ENCODE results near the gene TRANK1. TPM values are rescaled to one million over a fixed set of nuclear protein-coding genes. Genes with fewer than 3 reads are reported as not detected.
"Not testable (repeated sequence)": the region's sequence is repeated elsewhere in the genome, so short reads cannot be mapped to it uniquely, and the experiment has no call there.

The TRANK1 gene
- total RNA-seq, 1 donor from 2014 or later: 22.1 TPM

DNA sequence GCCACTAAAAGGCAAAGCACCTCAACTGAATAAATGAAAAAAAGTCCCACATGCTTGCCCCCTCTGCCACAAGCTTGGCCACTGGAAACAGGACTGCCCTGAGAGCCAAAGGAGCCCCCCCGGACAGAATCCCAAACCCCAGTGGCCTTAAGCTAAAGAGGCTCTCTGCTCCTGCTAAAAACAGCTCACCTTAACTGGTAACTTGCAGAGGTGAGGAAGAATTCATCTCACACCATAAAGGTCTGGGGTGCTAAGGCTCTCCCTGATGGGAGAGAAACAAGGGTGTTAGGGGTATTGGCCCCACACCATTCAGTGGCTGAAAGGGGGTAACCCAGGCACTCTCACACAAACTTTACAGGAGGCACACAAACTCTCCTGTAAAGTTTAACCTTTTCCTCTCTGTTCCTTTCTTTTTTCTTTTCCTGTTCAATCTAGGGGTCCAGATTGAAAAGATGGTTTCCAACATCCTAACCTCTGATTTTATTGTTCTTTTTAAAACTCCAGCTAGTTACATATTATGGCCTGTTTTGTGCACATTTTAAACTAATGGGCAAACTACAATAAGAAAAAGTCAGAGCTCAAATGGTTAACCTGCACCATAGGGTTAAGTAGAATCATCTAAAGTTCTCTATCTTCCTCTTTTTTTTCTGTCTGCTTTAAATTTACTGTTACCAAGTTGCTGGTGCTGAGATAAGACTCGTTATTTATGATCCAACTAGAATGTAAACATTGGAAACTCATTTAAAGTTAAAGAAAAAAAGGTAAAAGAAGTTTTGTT is 19.9 kb downstream of the TRANK1 start:
- ATAC-seq (no peak), DNase-seq (ENCODE audit: low spot score) (no peak)
- intact Hi-C loops (cut with DNase I): no loop called here

DNA sequence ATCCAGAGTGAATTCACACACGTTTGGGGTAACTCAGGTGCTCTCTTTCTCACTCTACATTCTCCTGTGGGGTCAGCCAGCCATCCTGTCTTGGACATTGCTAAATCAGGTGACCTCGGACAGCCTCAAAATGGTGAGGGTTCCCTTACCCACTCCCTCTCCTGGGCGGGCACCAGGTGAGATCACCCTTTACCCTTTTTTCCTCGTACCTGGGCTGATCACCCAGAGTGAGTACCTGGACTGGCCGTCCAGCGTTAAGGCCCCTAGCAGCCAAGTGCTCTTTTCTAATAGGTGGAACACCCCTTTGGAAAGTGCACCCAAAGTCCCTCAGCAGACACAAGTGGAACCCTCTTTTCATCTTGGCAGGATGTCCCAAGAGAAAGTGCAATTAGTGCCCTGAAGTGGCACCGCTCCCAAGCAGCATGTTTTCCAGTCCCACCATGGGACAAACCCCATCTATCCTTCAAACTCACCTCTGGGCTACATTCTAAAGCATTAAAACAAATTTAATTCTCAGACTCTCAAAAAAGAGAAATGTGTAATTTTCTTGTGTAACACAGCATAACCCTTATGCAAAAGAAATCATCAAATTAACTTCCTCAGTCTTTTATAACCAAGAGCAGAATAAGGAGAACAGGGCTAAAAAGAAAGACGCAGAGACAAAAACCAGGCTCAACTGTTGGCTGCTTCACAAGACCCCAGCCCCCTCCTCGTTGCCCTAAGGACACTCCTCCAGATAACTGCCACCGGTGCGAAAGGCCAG is 20.7 kb downstream of the TRANK1 start:
- DNase-seq (ENCODE audit: low spot score) (no peak), ATAC-seq (no peak)
- intact Hi-C loops (cut with DNase I): no loop called here

DNA sequence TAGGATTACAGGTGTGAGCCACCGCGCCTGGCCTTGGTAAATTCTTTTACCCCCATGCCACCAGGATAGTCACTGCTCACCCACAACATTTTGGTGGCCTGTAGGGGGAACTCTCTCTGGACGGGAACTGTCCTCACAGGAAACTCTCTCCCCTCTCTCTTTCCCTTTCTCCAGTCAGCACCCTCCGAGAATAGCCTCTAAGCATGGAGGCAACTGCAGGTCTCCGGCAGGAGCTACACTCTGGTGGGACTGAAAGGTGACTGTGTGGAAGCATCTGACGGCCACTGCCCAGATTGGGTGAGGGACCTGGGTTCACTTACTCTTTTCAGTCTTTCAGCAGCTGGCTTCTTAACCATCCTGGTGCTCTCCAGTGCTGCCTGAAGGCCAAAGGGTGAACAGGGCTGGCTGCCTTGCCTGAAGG is 21.3 kb downstream of the TRANK1 start:
- intact Hi-C loops (cut with DNase I): no loop called here
- DNase-seq (ENCODE audit: low spot score) (no peak), ATAC-seq (no peak)

DNA sequence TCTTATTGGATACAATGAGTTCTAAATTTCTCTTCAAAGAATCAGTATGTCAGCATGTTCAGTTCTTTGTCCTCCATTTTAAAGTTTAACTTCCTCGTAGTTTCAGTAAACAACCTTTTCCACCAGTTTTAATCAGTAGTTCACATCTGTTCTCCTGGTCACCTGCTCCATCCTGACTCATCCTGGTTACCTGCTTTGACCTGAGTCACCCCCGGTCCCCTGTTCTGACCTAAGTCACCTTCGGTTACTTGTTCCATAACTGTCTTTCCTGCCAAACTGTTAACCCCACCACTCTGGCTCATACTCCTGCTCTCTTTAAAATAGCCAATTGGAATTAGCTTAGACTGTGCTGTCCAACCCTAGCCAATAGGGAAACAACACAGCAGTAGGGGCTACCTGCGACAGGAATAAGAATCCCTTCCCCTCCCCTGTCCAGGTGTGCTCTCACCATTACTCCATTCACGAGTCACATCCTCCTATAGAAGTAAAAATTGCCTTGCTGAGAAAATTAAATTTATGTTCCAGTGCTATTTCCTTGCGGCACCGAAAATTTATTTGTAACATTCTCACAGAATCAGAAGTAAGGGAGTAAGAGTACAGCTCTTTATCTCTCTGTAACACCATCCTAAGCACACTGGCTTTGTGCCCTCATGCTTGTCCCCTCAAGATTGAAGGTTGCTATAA is 23.8 kb downstream of the TRANK1 start:
- no peak for ATAC-seq
- intact Hi-C loops (cut with DNase I): no loop called here
- no peak for DNase-seq (ENCODE audit: low spot score)

DNA sequence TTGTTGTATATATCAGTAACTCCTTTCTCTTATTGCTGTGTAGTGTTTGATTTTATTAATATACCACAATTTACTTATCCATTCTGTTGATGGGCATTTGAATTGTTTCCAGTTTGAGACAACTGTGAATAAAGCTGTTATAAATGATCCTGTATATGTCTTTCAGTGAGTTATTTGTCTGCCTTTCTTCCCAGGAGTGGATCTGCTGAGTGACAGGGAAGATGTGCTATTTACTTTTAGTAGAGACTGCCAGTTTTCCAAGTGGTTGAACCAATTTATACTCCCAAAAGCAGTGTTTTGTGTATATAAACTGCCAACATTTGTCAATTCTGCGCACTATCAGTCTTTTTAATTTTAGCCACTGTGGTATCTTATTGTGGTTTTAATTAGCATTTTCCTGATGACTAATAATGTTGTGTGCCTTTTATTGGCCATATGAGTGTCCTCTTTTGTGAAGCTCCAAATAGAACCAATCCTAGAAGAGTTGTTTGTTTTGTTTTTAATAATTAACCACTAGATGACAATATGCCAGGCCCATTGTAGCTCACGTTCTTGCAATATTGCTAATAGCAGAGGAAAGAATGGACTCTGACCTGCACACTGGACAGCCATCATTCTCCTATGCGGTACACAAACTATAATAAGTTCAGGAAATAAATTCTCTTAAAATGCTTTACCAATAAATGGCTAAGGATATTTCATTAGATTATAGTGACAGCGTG is 25.3 kb downstream of the TRANK1 start:
- intact Hi-C loops (cut with DNase I): no loop called here
- no peak for DNase-seq (ENCODE audit: low spot score)
- ATAC-seq: no peak

DNA sequence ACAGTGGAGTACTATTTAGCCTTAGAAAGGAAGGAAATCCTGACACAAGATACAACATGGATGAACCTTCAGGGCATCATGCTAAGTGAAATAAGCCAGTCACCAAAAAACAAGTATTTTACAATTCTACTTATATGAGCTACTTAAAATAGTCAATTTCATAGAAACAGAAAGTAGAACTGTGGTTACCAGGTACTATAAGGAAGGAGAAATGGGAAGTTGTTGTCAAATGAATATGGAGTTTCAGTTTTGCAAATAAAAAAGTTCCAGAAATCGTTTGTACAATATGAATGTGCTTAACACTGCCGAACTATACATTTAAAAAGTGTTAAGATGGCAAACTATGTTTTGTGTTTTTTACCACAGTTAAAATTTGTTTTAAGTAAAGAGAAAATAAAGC is 26.8 kb downstream of the TRANK1 start:
- intact Hi-C loops (cut with DNase I): no loop called here
- DNase-seq (ENCODE audit: low spot score) (no peak), ATAC-seq (no peak)

DNA sequence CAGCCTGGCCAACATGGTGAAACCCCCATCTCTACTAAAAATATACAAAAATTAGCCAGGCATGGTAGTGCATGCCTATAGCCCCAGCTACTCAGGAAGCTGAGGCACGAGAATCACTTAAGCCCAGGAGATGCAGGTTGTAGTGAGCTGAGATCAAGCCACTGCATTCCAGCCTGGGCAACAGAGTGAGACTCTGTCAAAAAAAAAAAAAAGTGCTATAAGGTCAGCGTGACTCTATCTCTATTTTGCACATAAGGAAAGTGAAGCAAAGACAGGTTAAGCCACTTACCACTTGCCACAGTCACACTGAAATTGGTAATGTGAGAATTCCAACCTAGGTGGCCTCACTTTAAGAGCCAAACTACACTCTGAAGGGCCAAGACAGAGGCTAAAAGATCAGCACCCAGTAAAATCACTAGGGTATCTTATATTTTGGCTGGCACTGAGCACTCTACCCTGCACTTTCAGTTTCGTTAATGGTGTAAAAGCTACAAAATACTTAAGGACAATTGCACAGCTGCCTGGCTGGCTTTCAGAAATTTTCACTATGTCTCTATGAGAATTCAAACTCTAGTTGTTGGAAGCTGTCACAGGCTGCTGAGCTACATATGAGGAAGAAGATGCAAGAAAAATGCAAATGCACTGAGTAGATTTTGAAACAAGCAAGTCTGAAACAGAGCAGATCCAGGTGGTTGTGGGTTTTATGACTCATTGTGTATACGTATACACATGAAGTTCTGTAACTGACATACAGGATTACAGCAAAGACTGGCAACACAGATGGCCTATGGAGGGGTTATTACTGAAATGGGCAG is 32.7 kb downstream of the TRANK1 start:
- intact Hi-C loops (cut with DNase I): no loop called here
- peak; percentile 5 for ATAC-seq

DNA sequence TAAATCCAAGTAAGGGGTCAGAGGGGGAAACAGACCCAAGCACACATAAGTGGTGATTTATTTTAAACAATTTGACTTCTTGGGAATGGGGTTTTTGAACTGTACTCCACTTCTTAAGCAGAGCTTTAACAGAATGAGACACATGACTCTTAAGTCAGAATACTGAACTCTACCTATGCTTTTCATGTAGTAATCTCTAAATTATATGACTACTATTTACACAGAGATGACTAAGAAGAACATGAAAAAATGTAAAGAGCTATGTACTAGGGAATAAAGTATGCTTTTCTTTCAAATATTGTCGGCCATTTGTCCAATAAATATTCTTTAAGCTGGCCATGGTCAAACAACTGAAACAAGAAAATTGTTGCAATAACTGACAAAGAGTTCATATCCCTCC is 35.2 kb downstream of the TRANK1 start:
- DNase-seq (ENCODE audit: low spot score): no peak
- intact Hi-C loops (cut with DNase I): no loop called here

More for the DNA sequence above, 32.7 kb downstream of the TRANK1 start:
- DNase-seq (ENCODE audit: low spot score): no peak

DNA sequence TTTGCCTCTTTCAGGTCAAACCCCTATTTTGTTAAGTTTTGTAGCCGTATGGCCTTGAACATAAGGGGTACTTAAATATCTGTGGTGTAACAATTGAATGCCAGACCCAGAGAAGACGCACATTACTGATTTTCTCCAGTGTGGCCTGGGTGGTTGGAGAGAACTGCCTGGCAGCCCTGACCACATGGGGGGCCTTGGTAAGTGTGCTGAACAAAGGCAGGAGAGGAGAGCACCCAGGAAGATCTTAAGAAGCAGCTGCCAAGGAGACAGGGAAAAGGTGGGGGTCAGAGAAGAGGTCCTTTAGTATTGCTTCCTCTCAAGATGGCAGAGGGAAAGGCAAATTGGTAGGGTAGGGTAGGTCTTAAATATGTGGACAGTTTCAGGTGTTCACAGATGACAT is 35.7 kb downstream of the TRANK1 start:
- ATAC-seq (no peak), DNase-seq (ENCODE audit: low spot score) (no peak)
- intact Hi-C loops (cut with DNase I): no loop called here

More for the DNA sequence above, 35.2 kb downstream of the TRANK1 start:
- no peak for ATAC-seq

DNA sequence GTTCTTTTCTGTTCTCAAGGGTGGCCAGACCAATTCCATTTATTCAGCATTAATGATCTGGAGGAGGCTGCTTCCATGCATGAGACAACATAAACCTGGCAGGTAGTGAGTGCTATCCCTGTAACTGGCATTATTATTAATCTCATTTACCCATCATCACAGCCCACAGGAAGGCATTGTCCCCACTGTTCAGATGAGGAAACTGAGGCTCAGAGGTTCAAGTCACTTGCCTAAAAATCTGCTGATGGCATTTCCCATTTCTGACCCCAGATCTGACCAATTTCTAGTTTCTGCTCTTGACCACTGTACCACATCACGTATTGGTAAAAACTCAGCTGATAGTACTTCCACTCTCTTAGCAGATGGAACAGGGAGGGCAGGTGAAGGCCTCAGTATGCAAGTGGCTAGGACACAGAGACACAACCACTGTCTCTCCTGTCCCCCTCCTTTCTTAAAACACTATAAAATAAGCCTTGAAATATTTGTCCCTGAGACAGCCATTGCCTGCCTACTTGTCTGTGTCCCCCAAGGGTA is 36.1 kb downstream of the TRANK1 start:
- DNase-seq (ENCODE audit: low spot score): no peak
- no peak for ATAC-seq
- intact Hi-C loops (cut with DNase I): no loop called here

DNA sequence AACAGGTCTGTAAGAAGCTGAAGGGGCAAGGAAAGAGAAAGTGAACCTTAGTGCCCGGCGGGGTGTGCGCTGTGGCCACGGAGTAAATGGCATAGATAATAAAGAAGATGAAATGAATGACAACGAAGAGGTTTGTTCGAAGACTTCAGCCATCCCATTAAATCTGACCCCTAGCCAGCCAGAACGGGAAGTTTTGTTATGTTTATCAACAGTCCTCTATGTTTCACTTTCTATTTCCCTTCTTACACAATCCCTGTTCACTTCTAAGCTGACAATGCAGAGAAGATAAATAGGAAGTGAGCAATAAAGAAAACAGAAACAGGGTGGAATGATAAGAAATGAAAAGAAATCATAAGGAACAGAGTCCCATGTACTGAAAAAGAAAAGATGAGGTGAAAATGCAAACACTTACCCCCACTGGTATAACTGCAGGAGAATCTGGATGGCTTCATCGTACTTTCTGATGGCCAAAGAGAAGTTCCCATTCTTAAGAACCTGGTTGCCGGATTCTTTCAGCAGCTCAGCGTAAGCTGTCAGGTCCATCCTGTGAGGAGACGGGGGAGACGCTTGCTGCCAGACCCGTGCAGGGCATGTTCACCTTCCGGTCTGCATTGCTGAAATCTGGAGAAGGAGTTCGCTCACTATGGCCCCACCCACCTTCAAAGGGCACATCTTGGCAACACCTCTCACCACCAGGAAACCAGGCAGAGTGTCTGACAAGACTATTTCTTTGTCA is 36.8 kb downstream of the TRANK1 start:
- intact Hi-C loops (cut with DNase I): no loop called here
- peak; percentile 61 for DNase-seq (ENCODE audit: low spot score)

DNA sequence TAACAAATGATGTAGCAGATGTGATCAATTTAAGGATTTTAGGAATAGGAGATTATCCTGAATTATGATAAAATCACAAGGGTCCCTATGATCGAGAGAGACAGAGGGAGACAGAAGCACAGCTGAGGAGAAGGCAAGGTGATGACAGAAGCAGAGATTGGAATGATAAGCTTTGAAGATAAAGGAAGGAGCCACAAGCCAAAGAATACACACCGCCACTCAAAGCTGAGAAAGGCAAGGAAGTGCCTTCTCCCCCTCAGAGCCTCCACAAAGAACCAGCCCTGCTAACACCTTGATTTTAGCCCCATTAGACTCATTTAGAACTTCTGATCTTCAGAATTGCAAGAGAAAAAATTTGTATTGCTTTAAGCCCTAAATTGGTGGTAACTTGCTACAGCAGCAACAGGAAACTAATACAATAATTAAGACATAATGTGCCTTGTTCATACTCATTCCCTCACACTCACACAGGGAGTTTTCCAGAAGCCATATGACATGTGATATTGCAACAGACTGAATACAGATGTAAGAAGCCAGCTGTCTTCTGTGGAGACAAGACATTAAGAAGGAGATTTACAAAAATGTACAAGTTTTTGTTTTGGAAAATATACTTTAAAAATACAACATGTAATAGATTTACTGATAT is 38.2 kb downstream of the TRANK1 start:
- DNase-seq (ENCODE audit: low spot score): no peak
- ATAC-seq: peak; percentile 48
- intact Hi-C loops (cut with DNase I): no loop called here

More for the DNA sequence above, 36.8 kb downstream of the TRANK1 start:
- peak; percentile 87 for ATAC-seq

DNA sequence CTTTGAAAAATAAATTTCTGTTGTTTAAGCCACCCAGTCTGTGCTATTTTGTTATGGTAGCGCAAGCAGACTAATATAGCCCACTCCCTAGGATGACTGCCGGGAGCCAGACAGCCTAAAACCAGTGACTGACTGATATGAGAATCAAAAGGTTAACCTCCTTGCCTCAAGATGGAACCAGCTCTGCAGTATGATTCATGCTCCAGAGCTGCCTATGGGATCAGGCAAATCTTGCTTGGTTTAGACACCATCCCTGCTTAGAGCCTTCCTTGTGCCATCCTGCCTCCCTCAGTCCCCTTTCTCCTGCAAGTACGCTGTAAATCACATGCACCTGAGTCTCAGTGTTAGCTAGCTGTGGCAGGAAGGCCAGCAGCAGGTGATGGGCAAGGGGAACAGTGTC is 39.3 kb downstream of the TRANK1 start:
- DNase-seq (ENCODE audit: low spot score): no peak
- ATAC-seq: no peak
- intact Hi-C loops (cut with DNase I): no loop called here

DNA sequence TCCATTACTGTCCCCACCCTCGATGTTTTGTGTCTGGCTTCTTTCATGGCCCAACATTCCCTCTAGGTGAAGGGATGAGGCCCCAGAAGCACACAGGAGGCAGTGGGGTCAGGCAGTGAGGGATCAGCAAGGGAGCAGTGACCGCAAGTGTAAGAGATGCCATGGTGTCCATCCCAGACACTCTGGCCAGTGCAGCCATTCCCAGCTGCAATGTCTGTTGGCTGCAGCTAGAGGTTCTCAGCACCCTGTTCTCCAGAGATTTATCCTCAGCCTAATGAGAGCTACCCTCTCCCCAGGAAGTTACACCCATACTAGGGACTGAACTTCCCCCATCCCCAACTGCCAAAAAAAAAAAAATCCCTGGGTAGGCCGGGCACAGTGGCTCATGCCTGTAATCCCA is 40.2 kb downstream of the TRANK1 start:
- ATAC-seq (peak; percentile 53), DNase-seq (ENCODE audit: low spot score) (no peak)
- intact Hi-C loops (cut with DNase I): no loop called here

DNA sequence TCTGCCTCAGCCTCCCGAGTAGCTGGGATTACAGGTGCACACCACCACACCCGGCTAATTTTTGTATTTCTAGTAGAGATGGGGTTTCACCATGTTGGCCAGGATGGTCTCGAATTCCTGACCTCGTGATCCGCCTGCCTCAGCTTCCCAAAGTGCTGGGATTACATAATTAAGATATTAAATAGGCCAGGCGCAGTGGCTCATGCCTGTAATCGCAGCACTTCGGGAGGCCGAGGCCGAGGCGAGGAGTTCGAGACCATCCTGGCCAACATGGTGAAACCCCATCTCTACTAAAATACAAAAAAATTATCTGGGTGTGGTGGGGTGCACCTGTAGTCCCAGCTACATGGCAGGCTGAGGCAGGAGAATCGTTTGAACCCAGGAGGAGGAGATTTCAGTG is 40.8 kb downstream of the TRANK1 start:
- ATAC-seq; DNase-seq (ENCODE audit: low spot score); intact Hi-C loops (cut with DNase I): not testable (repeated sequence)

DNA sequence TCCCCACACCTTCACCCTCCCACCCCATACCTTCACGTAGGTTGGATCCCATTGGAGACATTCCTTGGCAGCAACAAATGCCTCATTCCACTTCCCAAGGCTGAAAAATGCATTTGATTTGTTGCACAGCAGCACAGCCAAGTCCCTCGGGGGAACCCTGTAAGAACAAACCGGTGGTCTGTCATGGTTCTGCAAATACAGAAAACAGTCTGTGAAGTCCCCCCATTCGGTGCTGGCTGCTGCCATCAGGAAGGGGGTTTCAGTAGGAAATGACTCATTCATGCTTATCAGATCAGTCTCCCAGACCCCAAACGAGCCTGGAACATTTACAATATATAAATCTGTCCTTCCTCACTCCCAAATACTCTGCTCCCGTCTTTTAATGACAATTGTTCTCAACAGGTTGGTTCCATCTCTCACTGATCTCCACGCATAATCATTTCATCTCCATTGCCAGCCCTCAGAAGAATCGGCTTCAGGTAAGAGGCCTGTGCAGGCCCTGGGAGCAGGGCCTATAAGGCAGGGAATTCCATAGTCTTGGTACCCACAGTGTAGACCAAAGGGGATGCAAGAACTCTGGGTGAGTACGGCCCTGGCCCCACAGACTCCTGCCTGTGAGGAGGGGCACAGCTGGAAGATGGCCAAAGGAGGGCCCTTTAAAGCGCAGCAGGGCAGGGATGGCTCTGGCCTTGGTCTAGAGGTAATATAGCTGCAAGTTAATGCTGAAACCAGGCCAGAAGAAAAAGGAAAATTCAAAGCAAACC is 41.6 kb downstream of the TRANK1 start:
- no peak for ATAC-seq
- intact Hi-C loops (cut with DNase I): no loop called here
- no peak for DNase-seq (ENCODE audit: low spot score)
